SK-N-SH treated with all-trans-retinoic acid at 6 μM for 48 hours (cell line): ENCODE results near the gene STAG1.
"Not testable (repeated sequence)": the region's sequence is repeated elsewhere in the genome, so short reads cannot be mapped to it uniquely, and the experiment has no call there.

Experiments
- ATAC-seq: fragments of 200-7000 bp; cut with Tn5 transposase; 3 replicates; pipeline ENCODE4 v1.9.1; 2020; ENCODE audit warnings: mild to moderate bottlenecking, moderate library complexity
- ARNTL ChIP-seq: fragments of 450-650 bp; formaldehyde crosslinking; IDR thresholded peaks from 2 replicates; pipeline ENCODE4 v1.5.0; 2020; ENCODE audit warnings: low read depth, mild to moderate bottlenecking, moderate library complexity, borderline replicate concordance
- BACH2 ChIP-seq: fragments of 250-450 bp; sonication (Bioruptor Pico); IDR thresholded peaks from 2 replicates; pipeline ENCODE4 v1.9.0; 2021; ENCODE audit warnings: mild to moderate bottlenecking, borderline replicate concordance
- CREB5 ChIP-seq: fragments of 250-450 bp; sonication (Bioruptor Pico); IDR thresholded peaks from 2 replicates; pipeline ENCODE4 v1.5.1; 2020; ENCODE audit warnings: low read depth, mild to moderate bottlenecking, moderate library complexity
- CSDC2 ChIP-seq: fragments of 250-450 bp; sonication (Bioruptor Pico); IDR thresholded peaks from 2 replicates; pipeline ENCODE4 v1.5.0; 2020; ENCODE audit warnings: mild to moderate bottlenecking, moderate library complexity
- CSRNP3 ChIP-seq: fragments of 250-450 bp; sonication (Bioruptor Pico); IDR thresholded peaks from 2 replicates; pipeline ENCODE4 v1.5.1; 2021; ENCODE audit warnings: mild to moderate bottlenecking, moderate library complexity
- ESRRG ChIP-seq: fragments of 250-450 bp; sonication (Bioruptor Pico); IDR thresholded peaks from 2 replicates; pipeline ENCODE4 v1.6.1; 2021; ENCODE audit warnings: mild to moderate bottlenecking
- GLIS3 ChIP-seq: fragments of 250-450 bp; sonication (Bioruptor Pico); IDR thresholded peaks from 2 replicates; pipeline ENCODE4 v1.5.0; 2020; ENCODE audit warnings: mild to moderate bottlenecking, moderate library complexity
- ISL1 ChIP-seq: fragments of 250-450 bp; sonication (Bioruptor Pico); IDR thresholded peaks from 2 replicates; pipeline ENCODE4 v2.1.2; 2022; ENCODE audit warnings: mild to moderate bottlenecking, moderate library complexity
- PATZ1 ChIP-seq: fragments of 250-450 bp; sonication (Bioruptor Pico); IDR thresholded peaks from 2 replicates; pipeline ENCODE4 v1.8.0; 2020; ENCODE audit warnings: mild to moderate bottlenecking, moderate library complexity, borderline replicate concordance
- POU6F1 ChIP-seq: fragments of 250-450 bp; sonication (Bioruptor Pico); IDR thresholded peaks from 2 replicates; pipeline ENCODE4 v1.8.0; 2021; ENCODE audit warnings: low read depth, mild to moderate bottlenecking, moderate library complexity, borderline replicate concordance
- PPARA ChIP-seq: fragments of 250-450 bp; sonication (Bioruptor Pico); IDR thresholded peaks from 2 replicates; pipeline ENCODE4 v1.5.0; 2020; ENCODE audit warnings: mild to moderate bottlenecking, borderline replicate concordance
- RARB ChIP-seq: fragments of 250-450 bp; sonication (Bioruptor Pico); IDR thresholded peaks from 2 replicates; pipeline ENCODE4 v1.8.0; 2021; ENCODE audit warnings: mild to moderate bottlenecking, moderate library complexity
- SNAI2 ChIP-seq: fragments of 250-450 bp; sonication (Bioruptor Pico); IDR thresholded peaks from 2 replicates; pipeline ENCODE4 v1.5.0; 2020; ENCODE audit warnings: mild to moderate bottlenecking, moderate library complexity
- TOX ChIP-seq: fragments of 250-450 bp; sonication (Bioruptor Pico); IDR thresholded peaks from 2 replicates; pipeline ENCODE4 v1.8.0; 2021; ENCODE audit warnings: mild to moderate bottlenecking, moderate library complexity, borderline replicate concordance
- TSHZ2 ChIP-seq: fragments of 250-450 bp; sonication (Bioruptor Pico); IDR thresholded peaks from 2 replicates; pipeline ENCODE4 v1.5.0; 2020; ENCODE audit warnings: mild to moderate bottlenecking, moderate library complexity
- ZC3H10 ChIP-seq: fragments of 250-450 bp; sonication (Bioruptor Pico); IDR thresholded peaks from 2 replicates; pipeline ENCODE4 v1.5.1; 2021; ENCODE audit warnings: mild to moderate bottlenecking, moderate library complexity
- ZFP3 ChIP-seq: fragments of 250-450 bp; sonication (Bioruptor Pico); IDR thresholded peaks from 2 replicates; pipeline ENCODE4 v1.5.0; 2020; ENCODE audit warnings: mild to moderate bottlenecking, moderate library complexity
- ZFP30 ChIP-seq: fragments of 450-650 bp; formaldehyde crosslinking; IDR thresholded peaks from 2 replicates; pipeline ENCODE4 v1.5.0; 2022; ENCODE audit warnings: mild to moderate bottlenecking, moderate library complexity
- ZNF565 ChIP-seq: fragments of 450-650 bp; formaldehyde crosslinking; conservative IDR thresholded peaks from 2 replicates; pipeline ENCODE4 v1.5.0; 2020; ENCODE audit warnings: low read depth, mild to moderate bottlenecking, moderate library complexity
- ZNF70 ChIP-seq: fragments of 450-650 bp; formaldehyde crosslinking; IDR thresholded peaks from 2 replicates; pipeline ENCODE4 v1.5.0; 2020; ENCODE audit warnings: mild to moderate bottlenecking, moderate library complexity
- ZNF8 ChIP-seq: fragments of 450-650 bp; formaldehyde crosslinking; IDR thresholded peaks from 2 replicates; pipeline ENCODE4 v1.5.0; 2020; ENCODE audit warnings: mild to moderate bottlenecking, moderate library complexity

The STAG1 gene

GRCh38 chr3:136716629-136717028 lies 35.5 kb downstream of the STAG1 start:
- no peak for ATAC-seq
- TF ChIP-seq ZFP30 (CRISPR knock-in tag) = no peak
- TF ChIP-seq PATZ1 (CRISPR knock-in tag) = no peak
- TF ChIP-seq ZNF565 (CRISPR knock-in tag) = no peak
- no peak for TF ChIP-seq CSRNP3 (CRISPR knock-in tag)
- TF ChIP-seq ZNF8 = no peak
- no peak for TF ChIP-seq TOX (CRISPR knock-in tag)
- TF ChIP-seq BACH2 (CRISPR knock-in tag) = no peak
- no peak for TF ChIP-seq RARB (CRISPR knock-in tag)
- no peak for TF ChIP-seq ZC3H10
- TF ChIP-seq POU6F1 (CRISPR knock-in tag) = no peak
- no peak for TF ChIP-seq ESRRG (CRISPR knock-in tag)
- no peak for TF ChIP-seq CSDC2
- no peak for TF ChIP-seq ZNF70 (CRISPR knock-in tag)

- no peak for ATAC-seq
- TF ChIP-seq ZC3H10 = no peak
- TF ChIP-seq CSRNP3 (CRISPR knock-in tag) = no peak
- TF ChIP-seq BACH2 (CRISPR knock-in tag) = no peak
- TF ChIP-seq ARNTL = no peak
- no peak for TF ChIP-seq ZFP3
- TF ChIP-seq ZNF8 = no peak
- no peak for TF ChIP-seq ISL1 (CRISPR knock-in tag)
- no peak for TF ChIP-seq CSDC2
- no peak for TF ChIP-seq PPARA (CRISPR knock-in tag)
- TF ChIP-seq CREB5 (CRISPR knock-in tag) = no peak
- no peak for TF ChIP-seq ZNF70 (CRISPR knock-in tag)
- no peak for TF ChIP-seq GLIS3
- no peak for TF ChIP-seq PATZ1 (CRISPR knock-in tag)
- no peak for TF ChIP-seq SNAI2 (CRISPR knock-in tag)
Observed at GRCh38 chr3:136714020-136714419, 38.2 kb downstream of the STAG1 start.

- TF ChIP-seq TSHZ2 (CRISPR knock-in tag) (no peak), GLIS3 (no peak), SNAI2 (CRISPR knock-in tag) (no peak)
- no peak for ATAC-seq
Observed at GRCh38 chr3:136712941-136713340, 39.2 kb downstream of the STAG1 start.

- not testable (repeated sequence) for ATAC-seq
Observed at GRCh38 chr3:136711888-136712287, 40.3 kb downstream of the STAG1 start.
